Upper lobe of left lung (tissue), 6 donors: ENCODE results near the gene RMDN2. TPM values are rescaled to one million over a fixed set of nuclear protein-coding genes. Genes with fewer than 3 reads are reported as not detected.
A peak's percentile ranks its signal among the peaks of the same experiment; 100 is the strongest.
"Not testable (repeated sequence)": the region's sequence is repeated elsewhere in the genome, so short reads cannot be mapped to it uniquely, and the experiment has no call there.

ENCODE experiments used
- ATAC-seq, 2 donors: fragments of 200-7000 bp; cut with Tn5 transposase; one replicate each; pipeline ENCODE4 v1.9.1; 2022; ENCODE audit warnings: mild to moderate bottlenecking in 2 of 2, moderate library complexity in 2 of 2; ENCODE audit not compliant: low FRiP score in 2 of 2
- DNase-seq, 2 donors: peaks; one replicate each; pipeline ENCODE4 v3.0.0-alpha.2; 2019 to 2020
- H3K27ac ChIP-seq, 4 donors: fragments of 200-600 bp; sonication (generic); one replicate each; pipeline ENCODE4 v1.5.1; 2016 to 2019
- H3K27me3 ChIP-seq, 4 donors: fragments of 200-600 bp; sonication (generic); one replicate each; pipeline ENCODE4 v1.5.1; 2017 to 2019
- H3K36me3 ChIP-seq, 4 donors: fragments of 200-600 bp; sonication (generic); one replicate each; pipeline ENCODE4 v1.5.1; 2016 to 2019
- H3K4me1 ChIP-seq, 4 donors: fragments of 200-600 bp; sonication (generic); one replicate each; pipeline ENCODE4 v1.5.1; 2018 to 2019
- H3K4me3 ChIP-seq, 4 donors: fragments of 200-600 bp; sonication (generic); one replicate each; pipeline ENCODE4 v1.5.1; 2017 to 2019; ENCODE audit warnings: mild to moderate bottlenecking in 2 of 4, moderate library complexity in 1 of 4
- H3K9me3 ChIP-seq, 4 donors: fragments of 200-600 bp; sonication (generic); one replicate each; pipeline ENCODE4 v1.5.1; 2018 to 2019
- CTCF ChIP-seq, 6 experiments: fragments of 450-650 bp in 4 of 6; fragments of 200-600 bp in 2 of 6; sonication (generic) in 2 of 6; IDR thresholded peaks; one replicate each; pipeline ENCODE4 v1.5.1; 2016 to 2019; ENCODE audit warnings: antibody characterized with exemption in 6 of 6
- EP300 ChIP-seq, 4 donors: sonication (generic); formaldehyde crosslinking; IDR thresholded peaks; one replicate each; pipeline ENCODE4 v1.5.1; 2017; ENCODE audit warnings: antibody characterized with exemption in 4 of 4, control low read depth in 2 of 4
- POLR2A ChIP-seq, 4 donors: fragments of 450-650 bp; IDR thresholded peaks; one replicate each; pipeline ENCODE4 v1.5.1; 2016 to 2017; ENCODE audit warnings: antibody characterized with exemption in 4 of 4, mild to moderate bottlenecking in 2 of 4
- POLR2AphosphoS5 ChIP-seq, 2 donors: sonication (generic); formaldehyde crosslinking; IDR thresholded peaks; one replicate each; pipeline ENCODE4 v1.5.1; 2017; ENCODE audit warnings: antibody characterized with exemption in 2 of 2
- WGBS, 2 donors: methylation state at CpG; one replicate each; pipeline ENCODE4 v1.1.5; 2017 to 2018; 5-methylcytosine and 5-hydroxymethylcytosine counted together
- total RNA-seq, 6 donors: library from RNA; depleted of rRNA in 4 of 6; stranded (reverse); fragments of >200 nt in 4 of 6; gene quantifications; one replicate each; pipeline versions ENCODE4 v1.1.0 to v1.2.1, GENCODE V29; 2016 to 2021
- donor health status: DM: no; HTN: no; CAD: no; lungs with moderate emphysema.
- donor health status: DM: no; HTN: yes; CAD: no; lungs with severe emphysema.

RMDN2 gene
- total RNA-seq, 6 donors from 2014 or later, result 9.3 to 31.9 (median 17.0) TPM

GRCh38 chr2:37920570-37920969 is 4.5 kb upstream of the RMDN2 start:
- Histone ChIP-seq H3K4me3 (no peak overlapping the region), H3K4me1 (peaks cover 14 to 22% (median 17%) of the 10 kb centered on the region in 4 donors), H3K9me3 (no peaks in the 10 kb centered on the region), H3K27me3 (no peaks in the 10 kb centered on the region), H3K27ac (no peak overlapping the region), H3K36me3 (no peaks in the 10 kb centered on the region)
- DNase-seq (no peak), ATAC-seq (no peak)
- WGBS, 2 donors, result 58 to 72% methylated on average over 5 of the region's 5 CpGs
- TF ChIP-seq EP300 (IDR thresholded peaks at IDR 0.05) (no peak), CTCF (IDR thresholded peaks at IDR 0.05) (no peak), POLR2A (IDR thresholded peaks at IDR 0.05) (no peak), POLR2AphosphoS5 (IDR thresholded peaks at IDR 0.05) (no peak)

GRCh38 chr2:37921781-37922180 is 3.3 kb upstream of the RMDN2 start:
- Histone ChIP-seq H3K27me3 (no peaks in the 10 kb centered on the region), H3K36me3 (no peaks in the 10 kb centered on the region), H3K4me1 (peaks cover 14 to 27% (median 23%) of the 10 kb centered on the region in 4 donors), H3K4me3 (no peak overlapping the region), H3K27ac (no peak overlapping the region), H3K9me3 (no peaks in the 10 kb centered on the region)
- 63 to 68% methylated on average over 5 of the region's 5 CpGs for WGBS, 2 donors
- TF ChIP-seq EP300 (IDR thresholded peaks at IDR 0.05) (no peak), POLR2A (IDR thresholded peaks at IDR 0.05) (no peak), CTCF (IDR thresholded peaks at IDR 0.05) (no peak), POLR2AphosphoS5 (IDR thresholded peaks at IDR 0.05) (no peak)
- no peak for ATAC-seq
- no peak for DNase-seq

GRCh38 chr2:37923308-37924055 is 1.6 kb upstream of the RMDN2 start:
- WGBS, 2 donors, result 73 to 80% methylated on average over 13 of the region's 13 CpGs
- H3K4me1 ChIP-seq, result peaks cover 16 to 24% (median 24%) of the 10 kb centered on the region in 4 donors
- H3K4me3 ChIP-seq, result no peak overlapping the region
- ATAC-seq, result no peak
- TF ChIP-seq POLR2AphosphoS5 (IDR thresholded peaks at IDR 0.05) (no peak), EP300 (IDR thresholded peaks at IDR 0.05) (no peak), CTCF (IDR thresholded peaks at IDR 0.05) (no peak), POLR2A (IDR thresholded peaks at IDR 0.05) (no peak)
- no peaks in the 10 kb centered on the region for H3K9me3 ChIP-seq
- no peaks in the 10 kb centered on the region for H3K27me3 ChIP-seq
- no peak overlapping the region for H3K27ac ChIP-seq
- DNase-seq, result no peak
- no peaks in the 10 kb centered on the region for H3K36me3 ChIP-seq

GRCh38 chr2:37926635-37927034 is 1.5 kb downstream of the RMDN2 start:
- TF ChIP-seq POLR2AphosphoS5 (IDR thresholded peaks at IDR 0.05), result no peak
- no peak for TF ChIP-seq POLR2A (IDR thresholded peaks at IDR 0.05)
- TF ChIP-seq EP300 (IDR thresholded peaks at IDR 0.05), result no peak
- no peak for TF ChIP-seq CTCF (IDR thresholded peaks at IDR 0.05)
- ATAC-seq, result no peak
- no peaks in the 10 kb centered on the region for H3K9me3 ChIP-seq
- no peak overlapping the region for H3K27ac ChIP-seq
- no peak overlapping the region for H3K4me3 ChIP-seq
- no peak for DNase-seq
- peaks cover 15 to 26% (median 21%) of the 10 kb centered on the region in 4 donors for H3K4me1 ChIP-seq
- 95 to 98% methylated on average over 6 of the region's 6 CpGs for WGBS, 2 donors
- no peaks in the 10 kb centered on the region for H3K27me3 ChIP-seq
- no peaks in the 10 kb centered on the region for H3K36me3 ChIP-seq

GRCh38 chr2:37928377-37928776 is 3.3 kb downstream of the RMDN2 start:
- ATAC-seq, result no peak
- WGBS, 2 donors, result 73 to 84% methylated on average over 2 of the region's 2 CpGs
- no peak overlapping the region for H3K4me3 ChIP-seq

GRCh38 chr2:37930392-37930791 is 5.3 kb downstream of the RMDN2 start:
- 85 to 86% methylated on average over 5 of the region's 5 CpGs for WGBS, 2 donors
- ATAC-seq, result not testable (repeated sequence)

More at GRCh38 chr2:37928377-37928776, 3.3 kb downstream of the RMDN2 start:
- no peaks in the 10 kb centered on the region for H3K36me3 ChIP-seq
- no peaks in the 10 kb centered on the region for H3K9me3 ChIP-seq
- H3K4me1 ChIP-seq, result peaks cover 15 to 26% (median 21%) of the 10 kb centered on the region in 4 donors
- no peak for DNase-seq
- no peaks in the 10 kb centered on the region for H3K27me3 ChIP-seq
- TF ChIP-seq EP300 (IDR thresholded peaks at IDR 0.05) (no peak), POLR2AphosphoS5 (IDR thresholded peaks at IDR 0.05) (no peak), CTCF (IDR thresholded peaks at IDR 0.05) (no peak), POLR2A (IDR thresholded peaks at IDR 0.05) (no peak)
- no peak overlapping the region for H3K27ac ChIP-seq

GRCh38 chr2:37932873-37933272 is 7.8 kb downstream of the RMDN2 start:
- not testable (repeated sequence) for H3K9me3 ChIP-seq, H3K27ac ChIP-seq, H3K4me3 ChIP-seq, ATAC-seq, H3K36me3 ChIP-seq, H3K27me3 ChIP-seq
- DNase-seq, result peak in 1 of 2 donors; percentile 66
- 98 to 99% methylated on average over 9 to 10 of the region's 28 CpGs for WGBS, 2 donors
- H3K4me1 ChIP-seq, result peaks cover 4 to 18% (median 10%) of the 10 kb centered on the region in 4 donors

More at GRCh38 chr2:37930392-37930791, 5.3 kb downstream of the RMDN2 start:
- DNase-seq, H3K27ac ChIP-seq, H3K27me3 ChIP-seq, H3K4me3 ChIP-seq, H3K36me3 ChIP-seq, H3K9me3 ChIP-seq: not testable (repeated sequence)
- peaks cover 10 to 25% (median 18%) of the 10 kb centered on the region in 4 donors for H3K4me1 ChIP-seq
